ENCODE data around the gene BAZ2B.
"Not testable (repeated sequence)": the region's sequence is repeated elsewhere in the genome, so short reads cannot be mapped to it uniquely, and the experiment has no call there.

Gene BAZ2B

GRCh38 chr2:159639712-159640111 lies 23.4 kb upstream of the BAZ2B start:
- Histone ChIP-seq H3K4me3 (ENCODE audit: low read length) (no peak overlapping the region), H3K27ac (ENCODE audit: low read length) (no peak overlapping the region), H3K27me3 (ENCODE audit: control insufficient read depth, insufficient read depth, low read length) (no peaks in the 10 kb centered on the region), H3K9me3 (ENCODE audit: control insufficient read depth, insufficient read depth, low read length) (no peaks in the 10 kb centered on the region; the same call in none of the 2 replicates), H3K36me3 (ENCODE audit: control insufficient read depth, insufficient read depth, low read length) (no peaks in the 10 kb centered on the region), H3K4me1 (ENCODE audit: control insufficient read depth, insufficient read depth, low read length) (peaks cover 2% of the 10 kb centered on the region; the same call in 1 of the 2 replicates)
- no peak for DNase-seq (ENCODE audit: low read depth, low spot score)

- DNase-seq (ENCODE audit: low read depth, low spot score): no peak
- H3K9me3 ChIP-seq (ENCODE audit: control insufficient read depth, insufficient read depth, low read length): no peaks in the 10 kb centered on the region; the same call in 1 of the 2 replicates
- no CpG with 5 or more reads among the region's 1 CpG for WGBS (ENCODE audit: insufficient coverage, insufficient read length)
- no peaks in the 10 kb centered on the region for H3K36me3 ChIP-seq (ENCODE audit: control insufficient read depth, insufficient read depth, low read length)
- H3K4me1 ChIP-seq (ENCODE audit: control insufficient read depth, insufficient read depth, low read length): peaks cover 2% of the 10 kb centered on the region; the same call in 1 of the 2 replicates
- no peaks in the 10 kb centered on the region for H3K27me3 ChIP-seq (ENCODE audit: control insufficient read depth, insufficient read depth, low read length)
- H3K4me3 ChIP-seq (ENCODE audit: low read length): no peak overlapping the region
- H3K27ac ChIP-seq (ENCODE audit: low read length): no peak overlapping the region
These were observed 22.7 kb upstream of the BAZ2B start for GRCh38 chr2:159639071-159639470.

GRCh38 chr2:159637988-159638501 lies 21.7 kb upstream of the BAZ2B start:
- WGBS (ENCODE audit: insufficient coverage, insufficient read length): no CpG with 5 or more reads among the region's 4 CpGs
- Histone ChIP-seq H3K27ac (ENCODE audit: low read length) (no peak overlapping the region), H3K4me3 (ENCODE audit: low read length) (no peak overlapping the region), H3K4me1 (ENCODE audit: control insufficient read depth, insufficient read depth, low read length) (peaks cover 2% of the 10 kb centered on the region; the same call in 1 of the 2 replicates), H3K27me3 (ENCODE audit: control insufficient read depth, insufficient read depth, low read length) (no peaks in the 10 kb centered on the region), H3K9me3 (ENCODE audit: control insufficient read depth, insufficient read depth, low read length) (no peaks in the 10 kb centered on the region), H3K36me3 (ENCODE audit: control insufficient read depth, insufficient read depth, low read length) (no peaks in the 10 kb centered on the region)
- DNase-seq (ENCODE audit: low read depth, low spot score): no peak

- Histone ChIP-seq H3K36me3 (ENCODE audit: control insufficient read depth, insufficient read depth, low read length) (no peaks in the 10 kb centered on the region), H3K9me3 (ENCODE audit: control insufficient read depth, insufficient read depth, low read length) (no peaks in the 10 kb centered on the region), H3K27ac (ENCODE audit: low read length) (no peak overlapping the region), H3K27me3 (ENCODE audit: control insufficient read depth, insufficient read depth, low read length) (no peaks in the 10 kb centered on the region), H3K4me1 (ENCODE audit: control insufficient read depth, insufficient read depth, low read length) (peaks cover 2% of the 10 kb centered on the region; the same call in 1 of the 2 replicates), H3K4me3 (ENCODE audit: low read length) (no peak overlapping the region)
- no CpG with 5 or more reads among the region's 3 CpGs for WGBS (ENCODE audit: insufficient coverage, insufficient read length)
- no peak for DNase-seq (ENCODE audit: low read depth, low spot score)
These were observed 20.9 kb upstream of the BAZ2B start for GRCh38 chr2:159637240-159637639.

GRCh38 chr2:159635006-159635789 lies 18.9 kb upstream of the BAZ2B start:
- no peak for DNase-seq (ENCODE audit: low read depth, low spot score)
- WGBS (ENCODE audit: insufficient coverage, insufficient read length): 100% methylated on average over 1 of the region's 4 CpGs
- H3K9me3 ChIP-seq (ENCODE audit: control insufficient read depth, insufficient read depth, low read length): no peaks in the 10 kb centered on the region
- H3K4me1 ChIP-seq (ENCODE audit: control insufficient read depth, insufficient read depth, low read length): peaks cover 2% of the 10 kb centered on the region; the same call in 1 of the 2 replicates
- no peak overlapping the region for H3K27ac ChIP-seq (ENCODE audit: low read length)
- no peaks in the 10 kb centered on the region for H3K36me3 ChIP-seq (ENCODE audit: control insufficient read depth, insufficient read depth, low read length)
- no peak overlapping the region for H3K4me3 ChIP-seq (ENCODE audit: low read length)
- no peaks in the 10 kb centered on the region for H3K27me3 ChIP-seq (ENCODE audit: control insufficient read depth, insufficient read depth, low read length)

GRCh38 chr2:159633219-159633618 lies 16.9 kb upstream of the BAZ2B start:
- Histone ChIP-seq H3K4me1 (ENCODE audit: control insufficient read depth, insufficient read depth, low read length) (peaks cover 2% of the 10 kb centered on the region; the same call in 1 of the 2 replicates), H3K27ac (ENCODE audit: low read length) (no peak overlapping the region), H3K27me3 (ENCODE audit: control insufficient read depth, insufficient read depth, low read length) (no peaks in the 10 kb centered on the region), H3K4me3 (ENCODE audit: low read length) (no peak overlapping the region), H3K36me3 (ENCODE audit: control insufficient read depth, insufficient read depth, low read length) (no peaks in the 10 kb centered on the region), H3K9me3 (ENCODE audit: control insufficient read depth, insufficient read depth, low read length) (no peaks in the 10 kb centered on the region)
- WGBS (ENCODE audit: insufficient coverage, insufficient read length): no CpG with 5 or more reads among the region's 2 CpGs
- no peak for DNase-seq (ENCODE audit: low read depth, low spot score)

- H3K27me3 ChIP-seq (ENCODE audit: control insufficient read depth, insufficient read depth, low read length); H3K36me3 ChIP-seq (ENCODE audit: control insufficient read depth, insufficient read depth, low read length); H3K9me3 ChIP-seq (ENCODE audit: control insufficient read depth, insufficient read depth, low read length); H3K4me3 ChIP-seq (ENCODE audit: low read length); H3K4me1 ChIP-seq (ENCODE audit: control insufficient read depth, insufficient read depth, low read length); DNase-seq (ENCODE audit: low read depth, low spot score); H3K27ac ChIP-seq (ENCODE audit: low read length): not testable (repeated sequence)
- no CpG with 5 or more reads among the region's 2 CpGs for WGBS (ENCODE audit: insufficient coverage, insufficient read length)
These were observed 9.3 kb upstream of the BAZ2B start for GRCh38 chr2:159625628-159626027.

GRCh38 chr2:159623436-159623835 lies 7.1 kb upstream of the BAZ2B start:
- DNase-seq (ENCODE audit: low read depth, low spot score): no peak
- no peak overlapping the region for H3K27ac ChIP-seq (ENCODE audit: low read length)
- no CpG with 5 or more reads among the region's 1 CpG for WGBS (ENCODE audit: insufficient coverage, insufficient read length)
- H3K4me1 ChIP-seq (ENCODE audit: control insufficient read depth, insufficient read depth, low read length): peaks cover 2% of the 10 kb centered on the region; the same call in 1 of the 2 replicates
- no peak overlapping the region for H3K4me3 ChIP-seq (ENCODE audit: low read length)
- H3K36me3 ChIP-seq (ENCODE audit: control insufficient read depth, insufficient read depth, low read length): no peaks in the 10 kb centered on the region
- H3K27me3 ChIP-seq (ENCODE audit: control insufficient read depth, insufficient read depth, low read length): no peaks in the 10 kb centered on the region
- H3K9me3 ChIP-seq (ENCODE audit: control insufficient read depth, insufficient read depth, low read length): no peaks in the 10 kb centered on the region

GRCh38 chr2:159622966-159623365 lies 6.6 kb upstream of the BAZ2B start:
- Histone ChIP-seq H3K27me3 (ENCODE audit: control insufficient read depth, insufficient read depth, low read length) (no peaks in the 10 kb centered on the region), H3K36me3 (ENCODE audit: control insufficient read depth, insufficient read depth, low read length) (no peaks in the 10 kb centered on the region), H3K4me1 (ENCODE audit: control insufficient read depth, insufficient read depth, low read length) (peaks cover 2% of the 10 kb centered on the region; the same call in 1 of the 2 replicates), H3K9me3 (ENCODE audit: control insufficient read depth, insufficient read depth, low read length) (no peaks in the 10 kb centered on the region), H3K4me3 (ENCODE audit: low read length) (no peak overlapping the region), H3K27ac (ENCODE audit: low read length) (no peak overlapping the region)
- no CpG with 5 or more reads among the region's 2 CpGs for WGBS (ENCODE audit: insufficient coverage, insufficient read length)
- DNase-seq (ENCODE audit: low read depth, low spot score): no peak

GRCh38 chr2:159620796-159621195 lies 4.4 kb upstream of the BAZ2B start:
- Histone ChIP-seq H3K4me1 (ENCODE audit: control insufficient read depth, insufficient read depth, low read length) (peaks cover 2% of the 10 kb centered on the region; the same call in 1 of the 2 replicates), H3K36me3 (ENCODE audit: control insufficient read depth, insufficient read depth, low read length) (no peaks in the 10 kb centered on the region), H3K27ac (ENCODE audit: low read length) (no peak overlapping the region), H3K27me3 (ENCODE audit: control insufficient read depth, insufficient read depth, low read length) (no peaks in the 10 kb centered on the region), H3K9me3 (ENCODE audit: control insufficient read depth, insufficient read depth, low read length) (no peaks in the 10 kb centered on the region), H3K4me3 (ENCODE audit: low read length) (no peak overlapping the region)
- DNase-seq (ENCODE audit: low read depth, low spot score): no peak
- WGBS (ENCODE audit: insufficient coverage, insufficient read length): no CpG with 5 or more reads among the region's 2 CpGs

Data from iPS DF 6.9 (cell line).